Type B pancreatic cell (in vitro differentiated cells): ENCODE data around the gene ABHD17C. TPM values are rescaled to one million over a fixed set of nuclear protein-coding genes. Genes with fewer than 3 reads are reported as not detected.

Source experiments
- DNase-seq: peaks from one replicate; pipeline ENCODE4 v3.0.0; 2021; ENCODE audit warnings: mixed read lengths; ENCODE audit not compliant: unreplicated experiment; ENCODE audit errors: extremely low spot score
- H3K27ac Mint-ChIP-seq: 2 replicates; pipeline ENCODE4 v1.8.0; 2021; ENCODE audit warnings: mild to moderate bottlenecking, mixed read lengths
- H3K27me3 Mint-ChIP-seq: 2 replicates; pipeline ENCODE4 v1.8.0; 2021; ENCODE audit warnings: mixed read lengths
- H3K36me3 Mint-ChIP-seq: 2 replicates; pipeline ENCODE4 v1.8.0; 2021; ENCODE audit warnings: mixed read lengths
- H3K4me1 Mint-ChIP-seq: one replicate; pipeline ENCODE4 v1.8.0; 2021; ENCODE audit warnings: mixed read lengths; ENCODE audit not compliant: unreplicated experiment
- H3K4me3 Mint-ChIP-seq: 2 replicates; pipeline ENCODE4 v1.8.0; 2021; ENCODE audit warnings: mild to moderate bottlenecking, mixed read lengths
- H3K9me3 Mint-ChIP-seq: 2 replicates; pipeline ENCODE4 v1.8.0; 2021; ENCODE audit warnings: mixed read lengths
- total RNA-seq: library from RNA; stranded (reverse); gene quantifications from 2 replicates; pipeline ENCODE4 v1.2.1, GENCODE V29; 2021; ENCODE audit warnings: low replicate concordance
- TF ChIP-seq, protein P1 (sequence below): fragments of 200-600 bp; sonication (generic); conservative IDR thresholded peaks from 2 replicates; pipeline ENCODE4 v1.5.0; 2021; ENCODE audit warnings: antibody characterized with exemption, mild to moderate bottlenecking

ABHD17C gene
- total RNA-seq, 1 donor from 2014 or later, result 41.0 TPM

DNA sequence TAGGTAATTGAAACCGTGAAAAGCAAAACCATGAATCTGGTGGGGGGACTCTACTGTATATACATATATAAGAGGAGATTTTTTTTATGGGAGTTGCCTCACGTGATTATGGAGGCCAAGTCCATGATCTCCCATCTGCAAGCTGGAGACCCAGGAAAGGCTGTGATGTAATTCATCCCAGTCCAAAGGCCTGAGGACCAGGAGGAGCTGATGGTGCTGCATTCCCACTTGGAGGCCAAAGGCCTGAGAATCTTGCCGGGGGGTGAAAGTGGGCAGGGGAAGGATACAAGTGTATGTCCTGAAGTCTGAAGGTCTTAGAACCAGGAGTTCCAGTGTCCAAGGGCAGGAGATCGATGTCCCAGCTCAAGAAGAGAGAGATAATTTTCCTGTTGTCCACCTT lies 47.0 kb downstream of the ABHD17C start:
- DNase-seq, result no peak
- TF ChIP-seq, protein P1, sequence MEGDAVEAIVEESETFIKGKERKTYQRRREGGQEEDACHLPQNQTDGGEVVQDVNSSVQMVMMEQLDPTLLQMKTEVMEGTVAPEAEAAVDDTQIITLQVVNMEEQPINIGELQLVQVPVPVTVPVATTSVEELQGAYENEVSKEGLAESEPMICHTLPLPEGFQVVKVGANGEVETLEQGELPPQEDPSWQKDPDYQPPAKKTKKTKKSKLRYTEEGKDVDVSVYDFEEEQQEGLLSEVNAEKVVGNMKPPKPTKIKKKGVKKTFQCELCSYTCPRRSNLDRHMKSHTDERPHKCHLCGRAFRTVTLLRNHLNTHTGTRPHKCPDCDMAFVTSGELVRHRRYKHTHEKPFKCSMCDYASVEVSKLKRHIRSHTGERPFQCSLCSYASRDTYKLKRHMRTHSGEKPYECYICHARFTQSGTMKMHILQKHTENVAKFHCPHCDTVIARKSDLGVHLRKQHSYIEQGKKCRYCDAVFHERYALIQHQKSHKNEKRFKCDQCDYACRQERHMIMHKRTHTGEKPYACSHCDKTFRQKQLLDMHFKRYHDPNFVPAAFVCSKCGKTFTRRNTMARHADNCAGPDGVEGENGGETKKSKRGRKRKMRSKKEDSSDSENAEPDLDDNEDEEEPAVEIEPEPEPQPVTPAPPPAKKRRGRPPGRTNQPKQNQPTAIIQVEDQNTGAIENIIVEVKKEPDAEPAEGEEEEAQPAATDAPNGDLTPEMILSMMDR, result no peak
- Mint-ChIP-seq H3K27me3 (no peaks in the 10 kb centered on the region), H3K4me3 (no peak overlapping the region), H3K36me3 (peaks cover 38% of the 10 kb centered on the region), H3K4me1 (peaks cover 45% of the 10 kb centered on the region), H3K27ac (peak overlapping the region; percentile 29), H3K9me3 (peaks cover 23% of the 10 kb centered on the region)

DNA sequence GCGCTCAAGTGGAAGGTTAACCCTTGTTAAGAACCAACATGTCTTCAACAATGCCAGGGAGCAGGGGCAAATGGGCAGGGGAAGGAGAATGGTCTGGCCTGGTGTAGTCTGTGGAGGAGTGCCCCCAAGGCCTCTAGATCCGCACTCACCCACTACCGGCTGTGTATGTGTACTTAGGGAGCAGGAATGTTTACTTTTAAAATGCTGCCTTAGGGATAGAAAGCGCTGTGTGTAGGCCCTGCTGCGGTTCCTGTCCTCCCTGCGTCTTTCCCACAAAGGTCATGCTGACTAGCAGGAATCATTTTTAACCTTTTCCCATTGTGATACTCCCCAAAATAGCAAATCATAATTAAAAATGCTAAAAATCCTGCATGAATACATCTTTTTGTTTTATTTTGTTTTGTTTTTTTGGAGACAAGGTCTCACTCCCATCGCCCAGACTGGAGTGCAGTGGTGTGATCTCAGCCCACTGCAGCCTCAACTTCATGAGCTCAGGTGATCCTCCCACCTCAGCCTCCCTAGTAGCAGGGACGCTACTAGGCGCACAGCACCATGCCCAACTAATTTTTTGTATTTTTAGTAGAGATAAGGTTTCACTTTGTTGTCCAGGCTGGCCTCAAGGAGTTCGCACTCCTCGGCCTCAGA lies 48.2 kb downstream of the ABHD17C start:
- peaks cover 18% of the 10 kb centered on the region for H3K9me3 Mint-ChIP-seq
- TF ChIP-seq, protein P1, result no peak
- peaks cover 30% of the 10 kb centered on the region for H3K36me3 Mint-ChIP-seq
- H3K4me3 Mint-ChIP-seq, result peak overlapping the region; percentile 34
- DNase-seq, result no peak
- peaks cover 49% of the 10 kb centered on the region for H3K4me1 Mint-ChIP-seq
- no peaks in the 10 kb centered on the region for H3K27me3 Mint-ChIP-seq
- H3K27ac Mint-ChIP-seq, result peak overlapping the region; percentile 68

DNA sequence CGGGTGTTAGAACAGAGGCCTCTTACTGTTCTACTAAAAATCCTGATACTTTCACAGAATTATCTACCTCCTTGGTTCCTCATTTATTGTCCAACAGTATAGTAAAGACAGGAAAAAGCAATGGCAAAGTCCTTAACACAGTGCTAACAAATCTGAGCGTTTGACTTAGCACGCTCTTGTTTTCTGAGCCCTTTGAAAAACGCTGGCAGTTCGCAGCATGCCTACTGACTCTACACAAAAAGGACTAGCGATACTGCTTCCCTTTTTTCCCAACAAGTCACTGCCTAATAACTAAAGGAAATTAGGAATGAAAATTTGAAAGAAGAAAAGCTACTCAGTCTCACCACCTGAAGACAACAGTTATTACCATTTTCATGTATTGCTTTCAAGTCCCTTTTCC lies 49.3 kb downstream of the ABHD17C start:
- TF ChIP-seq, protein P1, result no peak
- Mint-ChIP-seq H3K27me3 (no peaks in the 10 kb centered on the region), H3K4me3 (no peak overlapping the region), H3K4me1 (peaks cover 49% of the 10 kb centered on the region), H3K36me3 (peaks cover 28% of the 10 kb centered on the region), H3K27ac (no peak overlapping the region), H3K9me3 (peaks cover 12% of the 10 kb centered on the region)
- DNase-seq, result no peak

- H3K9me3 Mint-ChIP-seq, result peaks cover 10% of the 10 kb centered on the region
- TF ChIP-seq, protein P1, result no peak
- H3K36me3 Mint-ChIP-seq, result peaks cover 29% of the 10 kb centered on the region
- peaks cover 49% of the 10 kb centered on the region for H3K4me1 Mint-ChIP-seq
- no peaks in the 10 kb centered on the region for H3K27me3 Mint-ChIP-seq
- H3K27ac Mint-ChIP-seq, result no peak overlapping the region
- no peak for DNase-seq
- H3K4me3 Mint-ChIP-seq, result no peak overlapping the region
Measured at GRCh38 chr15:80744826-80745225, 49.7 kb downstream of the ABHD17C start.

DNA sequence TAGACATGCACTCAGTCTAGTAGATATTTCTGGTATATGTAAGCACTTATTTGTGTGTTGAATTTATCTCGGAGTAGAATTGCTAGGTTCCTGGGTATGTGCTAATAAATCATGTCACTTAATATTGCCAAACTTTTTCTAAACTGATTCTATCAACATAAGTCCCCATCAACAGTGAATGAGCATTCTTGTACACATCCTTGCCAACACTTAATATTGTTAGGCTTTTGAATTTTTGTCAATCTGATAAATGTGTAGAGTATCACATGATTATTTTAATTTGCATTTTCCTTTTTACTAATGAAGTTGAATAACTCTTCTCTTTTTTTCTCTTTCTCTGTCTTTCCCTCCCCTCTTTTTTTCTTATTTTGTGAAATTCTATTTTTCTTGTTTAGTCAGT lies 50.8 kb downstream of the ABHD17C start:
- Mint-ChIP-seq H3K4me1 (peaks cover 49% of the 10 kb centered on the region), H3K27ac (no peak overlapping the region), H3K4me3 (no peak overlapping the region)

More for the DNA sequence above, 50.8 kb downstream of the ABHD17C start:
- peaks cover 34% of the 10 kb centered on the region for H3K36me3 Mint-ChIP-seq
- DNase-seq, result no peak
- no peaks in the 10 kb centered on the region for H3K27me3 Mint-ChIP-seq
- peaks cover 6% of the 10 kb centered on the region for H3K9me3 Mint-ChIP-seq
- TF ChIP-seq, protein P1, result no peak
